C4-2B (cell line): ENCODE data around the gene BRIP1.
"Not testable (repeated sequence)": the region's sequence is repeated elsewhere in the genome, so short reads cannot be mapped to it uniquely, and the experiment has no call there.

ENCODE experiments used
- CTCF ChIP-seq: fragments of 450-650 bp; conservative IDR thresholded peaks from 2 replicates; pipeline ENCODE4 v1.5.1; 2017; ENCODE audit warnings: mild to moderate bottlenecking
- ZFX ChIP-seq: fragments of 450-650 bp; IDR thresholded peaks from 2 replicates; pipeline ENCODE4 v1.6.1; 2017

GRCh38 chr17:61894310-61894709 lies 31.0 kb upstream of the BRIP1 start:
- TF ChIP-seq CTCF, ZFX: not testable (repeated sequence)
